Common myeloid progenitor, CD34-positive (primary cell): ENCODE results near the gene QSOX1.

ENCODE experiments used
- CTCF ChIA-PET: fragments of 350-600 bp; sonication (Branson Sonifier 250); formaldehyde crosslinking; loops from one replicate; lab custom pipeline; 2021; ENCODE audit warnings: antibody characterized with exemption; lab: Charles Lee
- POLR2A ChIA-PET: fragments of 350-600 bp; sonication (Branson Sonifier 250); formaldehyde crosslinking; loops from one replicate; lab custom pipeline; 2021; ENCODE audit warnings: antibody characterized with exemption; lab: Charles Lee
- DNase-seq, 3 donors: peaks; one replicate each; pipeline versions ENCODE4 v3.0.0 to v3.0.0-alpha.2; 2013
- H3K27ac ChIP-seq, 2 experiments: 1 replicate in 1 of 2; 2 replicates in 1 of 2; pipeline ENCODE4 v1.7.0; 2013; ENCODE audit warnings: inconsistent platforms in 2 of 2, low read length in 2 of 2, mild to moderate bottlenecking in 2 of 2, low read depth in 1 of 2, moderate library complexity in 1 of 2; ENCODE audit not compliant: severe bottlenecking in 2 of 2, insufficient read depth in 1 of 2, poor library complexity in 1 of 2
- H3K27me3 ChIP-seq, 5 experiments: replicated peaks in 2 of 5; 1 replicate in 3 of 5; 2 replicates in 2 of 5; pipeline versions ENCODE4 v1.6.1 to v1.7.0; 2013; ENCODE audit warnings: low read length in 4 of 5, mild to moderate bottlenecking in 2 of 5, moderate library complexity in 2 of 5, inconsistent platforms in 1 of 5; ENCODE audit not compliant: insufficient read depth in 5 of 5, control insufficient read depth in 4 of 5
- H3K36me3 ChIP-seq, 4 experiments: 1 replicate in 2 of 4; 2 replicates in 2 of 4; pipeline versions ENCODE4 v1.6.1 to v1.7.0; 2013; ENCODE audit warnings: low read length in 3 of 4, control low read depth in 1 of 4, mild to moderate bottlenecking in 1 of 4; ENCODE audit not compliant: control insufficient read depth in 4 of 4, insufficient read depth in 4 of 4
- H3K4me1 ChIP-seq, 4 experiments: 1 replicate in 3 of 4; 2 replicates in 1 of 4; pipeline versions ENCODE4 v1.6.1 to v1.7.1; 2013; ENCODE audit warnings: low read length in 3 of 4, mild to moderate bottlenecking in 3 of 4, control low read depth in 1 of 4, inconsistent platforms in 1 of 4, moderate library complexity in 1 of 4; ENCODE audit not compliant: control insufficient read depth in 4 of 4, insufficient read depth in 4 of 4; ENCODE audit errors: control extremely low read depth in 1 of 4
- H3K4me3 ChIP-seq, 7 experiments: 1 replicate in 4 of 7; 2 replicates in 3 of 7; pipeline versions ENCODE4 v1.5.1 to v1.7.0; 2013; ENCODE audit warnings: mild to moderate bottlenecking in 7 of 7, low read length in 6 of 7, moderate library complexity in 6 of 7, inconsistent platforms in 2 of 7, low read depth in 2 of 7, control low read depth in 1 of 7; ENCODE audit not compliant: insufficient read depth in 4 of 7, control insufficient read depth in 1 of 7; ENCODE audit errors: extremely low read depth in 1 of 7
- H3K9me3 ChIP-seq, 5 experiments: 1 replicate in 4 of 5; 2 replicates in 1 of 5; pipeline versions ENCODE4 v1.6.1 to v1.7.1; 2013; ENCODE audit warnings: low read length in 4 of 5, mild to moderate bottlenecking in 2 of 5, inconsistent platforms in 1 of 5, low read depth in 1 of 5, moderate library complexity in 1 of 5; ENCODE audit not compliant: control insufficient read depth in 4 of 5, insufficient read depth in 2 of 5; ENCODE audit errors: control extremely low read depth in 1 of 5
- WGBS: methylation state at CpG from one replicate; pipeline ENCODE4 v1.1.5; 2013; ENCODE audit not compliant: insufficient coverage; 5-methylcytosine and 5-hydroxymethylcytosine counted together

The QSOX1 gene

GRCh38 chr1:180156631-180157091, 2.0 kb downstream of the QSOX1 start:
- peaks cover 8 to 39% (median 20%) of the 10 kb centered on the region in 4 experiments for H3K4me1 ChIP-seq
- no peak overlapping the region for H3K4me3 ChIP-seq
- WGBS = 100% methylated on average over 1 of the region's 2 CpGs
- H3K9me3 ChIP-seq = no peaks in the 10 kb centered on the region
- ChIA-PET POLR2A (no interaction called here), CTCF (interaction anchor here (1.9 to 6.9 kb wide), 2 partner anchors 12 to 19 kb away, joined by 4 to 56 read pairs; no protein-coding TSS in a partner anchor)
- H3K36me3 ChIP-seq = peaks cover 0 to 6% (median 1%) of the 10 kb centered on the region in 4 experiments
- no peak for DNase-seq
- H3K27ac ChIP-seq = no peak overlapping the region
- H3K27me3 ChIP-seq = no peaks in the 10 kb centered on the region

GRCh38 chr1:180157108-180157507, 2.4 kb downstream of the QSOX1 start:
- CTCF ChIA-PET = interaction anchor here (1.5 to 6.9 kb wide), 3 partner anchors 12 to 22 kb away, joined by 4 to 56 read pairs (median 5); no protein-coding TSS in a partner anchor
- POLR2A ChIA-PET = no interaction called here

GRCh38 chr1:180157576-180158057, 2.9 kb downstream of the QSOX1 start:
- Histone ChIP-seq H3K27me3 (no peaks in the 10 kb centered on the region), H3K4me3 (no peak overlapping the region), H3K36me3 (peaks cover 0 to 6% (median 1%) of the 10 kb centered on the region in 4 experiments), H3K9me3 (no peaks in the 10 kb centered on the region), H3K4me1 (peaks cover 8 to 43% (median 22%) of the 10 kb centered on the region in 4 experiments), H3K27ac (no peak overlapping the region)
- 100% methylated on average over 3 of the region's 3 CpGs for WGBS
- ChIA-PET CTCF (interaction anchor here (1.1 to 6.9 kb wide), 5 partner anchors 11 to 24 kb away, joined by 3 to 56 read pairs (median 4); no protein-coding TSS in a partner anchor), POLR2A (no interaction called here)
- no peak for DNase-seq

More at GRCh38 chr1:180157108-180157507, 2.4 kb downstream of the QSOX1 start:
- H3K27ac ChIP-seq = no peak overlapping the region
- H3K27me3 ChIP-seq = no peaks in the 10 kb centered on the region
- peaks cover 0 to 6% (median 1%) of the 10 kb centered on the region in 4 experiments for H3K36me3 ChIP-seq
- H3K4me1 ChIP-seq = peaks cover 8 to 39% (median 20%) of the 10 kb centered on the region in 4 experiments
- H3K9me3 ChIP-seq = no peaks in the 10 kb centered on the region
- no peak overlapping the region for H3K4me3 ChIP-seq
- WGBS = 100% methylated on average over 4 of the region's 4 CpGs
- no peak for DNase-seq

- no peak overlapping the region for H3K27ac ChIP-seq
- CTCF ChIA-PET = interaction anchor here (1.1 to 6.9 kb wide), 6 partner anchors 10 to 291 kb away, joined by 3 to 56 read pairs (median 4); no protein-coding TSS in a partner anchor
- POLR2A ChIA-PET = no interaction called here
Observed at GRCh38 chr1:180158149-180159147, 3.8 kb downstream of the QSOX1 start.

GRCh38 chr1:180160357-180160756, 5.7 kb downstream of the QSOX1 start:
- H3K36me3 ChIP-seq = peaks cover 0 to 6% (median 1%) of the 10 kb centered on the region in 4 experiments
- ChIA-PET CTCF (interaction anchor here (1.4 kb wide), 1 partner anchor 28 kb away, joined by 3 read pairs; no protein-coding TSS in a partner anchor), POLR2A (no interaction called here)
- peaks cover 9 to 49% (median 17%) of the 10 kb centered on the region in 4 experiments for H3K4me1 ChIP-seq
- no peak overlapping the region for H3K27ac ChIP-seq
- H3K9me3 ChIP-seq = no peaks in the 10 kb centered on the region
- peak in 1 of 3 donors; percentile 22 for DNase-seq
- H3K27me3 ChIP-seq = no peaks in the 10 kb centered on the region
- no peak overlapping the region for H3K4me3 ChIP-seq
- WGBS = 100% methylated on average over 1 of the region's 1 CpG

More at GRCh38 chr1:180158149-180159147, 3.8 kb downstream of the QSOX1 start:
- peaks cover 10 to 48% (median 26%) of the 10 kb centered on the region in 4 experiments for H3K4me1 ChIP-seq
- H3K36me3 ChIP-seq = peaks cover 0 to 6% (median 1%) of the 10 kb centered on the region in 4 experiments
- no peak overlapping the region for H3K4me3 ChIP-seq
- no peaks in the 10 kb centered on the region for H3K27me3 ChIP-seq
- no peak for DNase-seq
- no peaks in the 10 kb centered on the region for H3K9me3 ChIP-seq
- WGBS = 94% methylated on average over 11 of the region's 16 CpGs

GRCh38 chr1:180163041-180163440, 8.4 kb downstream of the QSOX1 start:
- 0% methylated on average over 1 of the region's 2 CpGs for WGBS
- Histone ChIP-seq H3K27me3 (no peaks in the 10 kb centered on the region), H3K36me3 (peaks cover 0 to 20% (median 5%) of the 10 kb centered on the region in 4 experiments), H3K27ac (no peak overlapping the region), H3K4me3 (no peak overlapping the region), H3K9me3 (no peaks in the 10 kb centered on the region), H3K4me1 (peaks cover 0 to 28% (median 7%) of the 10 kb centered on the region in 4 experiments)
- DNase-seq = peak in 2 of 3 donors; percentile 42 to 57
- POLR2A ChIA-PET = no interaction called here
- CTCF ChIA-PET = interaction anchor here (1.2 kb wide), 1 partner anchor 19 kb away, joined by 5 read pairs; no protein-coding TSS in a partner anchor
